ENCODE results near the gene OR6K3.

Gene OR6K3

DNA sequence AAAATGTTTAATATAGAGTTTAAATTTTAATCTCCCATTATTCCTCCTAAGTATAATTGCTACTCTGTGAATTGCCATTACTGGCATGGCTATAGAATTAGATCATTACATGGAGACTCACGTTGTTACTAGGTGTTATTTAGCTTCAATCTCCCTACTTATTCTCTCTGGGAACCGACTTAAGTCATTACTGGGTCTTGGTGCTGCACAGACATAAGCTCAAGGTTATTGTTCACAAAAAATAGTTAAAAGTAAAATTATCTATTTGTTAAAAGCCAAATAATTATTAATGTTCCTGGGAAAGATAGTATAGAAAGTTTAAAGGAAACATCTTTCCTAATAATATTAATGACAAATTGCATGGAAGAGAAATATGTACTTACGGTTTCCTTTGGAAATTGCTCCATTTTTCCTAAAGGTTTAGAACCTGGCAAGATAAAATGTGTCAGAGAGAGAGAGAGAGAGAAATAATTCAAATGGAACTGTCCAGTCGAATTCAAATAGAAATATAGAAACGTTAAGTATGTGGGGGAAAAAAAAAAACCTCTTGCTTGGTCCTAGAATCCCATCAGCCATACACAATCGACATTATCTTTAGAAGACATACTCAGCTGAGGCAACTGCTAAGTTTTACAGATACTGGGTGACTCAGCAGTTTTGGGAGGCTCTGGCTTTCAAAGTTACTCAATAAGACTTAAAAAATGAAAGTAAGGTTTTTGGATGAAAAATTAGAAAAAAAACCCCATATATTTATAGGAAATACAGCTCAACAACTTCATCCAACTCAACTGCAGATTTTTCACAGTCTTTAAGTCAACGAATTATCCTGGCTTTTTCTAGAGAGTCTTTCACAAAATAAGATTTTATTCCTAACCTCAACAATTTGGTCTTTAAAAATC is 34.2 kb downstream of the OR6K3 start, which contains the start of gene SPTA1:
Gene SPTA1 (minus strand): TSS at position 605 of the 899 bp plus-strand sequence. CDS start 198 bp downstream, at position 407.
- DNase-seq: no peak

GRCh38 chr1:158685085-158685484 is 35.4 kb downstream of the OR6K3 start:
- DNase-seq: no peak

DNA sequence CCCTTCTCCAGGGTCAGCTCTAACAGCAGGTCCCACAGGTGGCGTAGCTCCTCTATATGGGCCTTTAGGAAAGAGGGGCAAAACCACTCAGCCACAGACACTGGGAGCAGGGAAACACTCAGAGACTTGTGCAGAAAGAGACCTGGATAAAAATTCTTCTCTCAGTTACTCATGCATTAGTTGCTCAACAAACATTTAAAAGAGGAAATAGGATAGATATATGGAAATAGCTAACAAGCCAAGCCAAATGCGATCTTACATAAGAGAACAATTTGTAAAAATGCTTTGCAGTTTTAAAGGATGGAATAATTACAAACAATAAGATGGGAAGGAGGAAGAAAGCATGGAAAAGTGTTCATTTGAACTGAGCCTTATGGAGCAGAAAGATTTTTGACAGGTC is 38.9 kb downstream of the OR6K3 start:
- DNase-seq: no peak

DNA sequence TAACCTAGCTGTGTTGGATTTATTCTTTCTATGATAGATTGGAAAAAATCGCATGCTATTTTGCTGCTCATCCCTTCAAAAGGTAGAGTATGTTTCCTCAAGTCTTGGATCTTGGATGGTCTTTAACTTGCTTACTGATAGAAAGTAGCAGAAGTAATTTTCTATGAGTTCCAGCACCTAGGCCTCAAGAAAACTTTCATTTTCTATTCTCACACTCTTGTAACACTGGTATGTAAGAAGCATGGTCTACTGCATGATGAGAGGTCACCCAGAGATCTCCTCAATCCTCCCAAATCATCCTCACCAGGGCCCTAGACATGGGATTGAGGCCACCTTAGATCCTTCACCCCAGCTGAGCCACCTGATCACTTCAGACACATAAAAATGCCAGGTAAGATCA is 41.2 kb downstream of the OR6K3 start:
- DNase-seq: no peak

- no peak for DNase-seq
These were observed 44.8 kb downstream of the OR6K3 start for GRCh38 chr1:158675563-158676323.

DNA sequence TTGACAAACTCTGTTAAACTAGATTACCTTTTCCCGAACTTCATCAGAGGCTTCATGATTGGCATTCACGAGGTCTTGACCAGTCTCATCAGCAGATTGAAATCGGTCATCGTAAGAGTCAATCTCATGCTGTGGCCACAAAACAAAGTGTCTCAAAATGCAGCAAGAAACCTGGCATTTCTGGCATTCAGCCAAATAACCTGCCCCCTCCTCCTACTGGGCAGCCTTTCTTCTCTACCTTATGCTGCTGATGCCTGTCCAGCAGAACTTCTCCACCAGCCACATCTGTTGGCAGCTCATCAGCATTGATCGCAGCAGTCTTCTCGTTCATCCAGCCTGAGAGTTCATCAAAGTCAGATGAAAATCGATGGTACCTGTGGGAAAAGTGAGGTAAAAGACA is 46.2 kb downstream of the OR6K3 start:
- no peak for DNase-seq

All from KG1 (cell line).